T-helper 17 cell (primary cell): Measurements from ENCODE around the gene PRR5L. TPM values are rescaled to one million over a fixed set of nuclear protein-coding genes. Genes with fewer than 3 reads are reported as not detected.
A peak's percentile ranks its signal among the peaks of the same experiment; 100 is the strongest.

Source experiments
- ATAC-seq: fragments of 150-1000 bp; cut with Tn5 transposase; 2 replicates; pipeline ENCODE4 v1.10.0; 2021; ENCODE audit warnings: mild to moderate bottlenecking, moderate library complexity
- DNase-seq, 3 donors: peaks; one replicate each; pipeline versions ENCODE4 v3.0.0 to v3.0.0-alpha.2; 2020 to 2021
- H3K9me3 ChIP-seq: one replicate; pipeline ENCODE4 v1.7.0; 2013; ENCODE audit warnings: low read length, mild to moderate bottlenecking; ENCODE audit not compliant: control insufficient read depth, poor library complexity, severe bottlenecking
- H3K27ac Mint-ChIP-seq: one replicate; pipeline ENCODE4 v1.8.0; 2022; ENCODE audit warnings: mild to moderate bottlenecking, moderate library complexity, mixed read lengths
- H3K27me3 Mint-ChIP-seq: one replicate; pipeline ENCODE4 v1.8.0; 2022; ENCODE audit warnings: mixed read lengths
- H3K36me3 Mint-ChIP-seq: one replicate; pipeline ENCODE4 v1.8.0; 2022; ENCODE audit warnings: low read depth, mixed read lengths
- H3K4me1 Mint-ChIP-seq: one replicate; pipeline ENCODE4 v1.8.0; 2022; ENCODE audit warnings: mild to moderate bottlenecking, mixed read lengths
- H3K4me3 Mint-ChIP-seq: one replicate; pipeline ENCODE4 v1.8.0; 2022; ENCODE audit warnings: mild to moderate bottlenecking, moderate library complexity, mixed read lengths
- total RNA-seq, 4 donors: library from RNA in 2 of 4; stranded (reverse) in 2 of 4; gene quantifications; one replicate each; pipeline ENCODE4 v1.2.3 and lab custom pipeline; 2022 to 2026

PRR5L gene
- total RNA-seq, 2 donors from 2014 or later = 9.2 to 11.1 TPM

- H3K27me3 Mint-ChIP-seq = peaks cover 33% of the 10 kb centered on the region
- ATAC-seq (no peak), DNase-seq (no peak)
- H3K4me3 Mint-ChIP-seq = peak overlapping the region; percentile 50
- peak overlapping the region; percentile 67 for H3K27ac Mint-ChIP-seq
- H3K36me3 Mint-ChIP-seq = peaks cover 6% of the 10 kb centered on the region
- peaks cover 14% of the 10 kb centered on the region for H3K4me1 Mint-ChIP-seq
- H3K9me3 ChIP-seq = no peaks in the 10 kb centered on the region
Observed at GRCh38 chr11:36421546-36422155, 125.6 kb downstream of the PRR5L start.

- H3K4me1 Mint-ChIP-seq = peaks cover 12% of the 10 kb centered on the region
- H3K27me3 Mint-ChIP-seq = peaks cover 26% of the 10 kb centered on the region
Observed at GRCh38 chr11:36425561-36426081, 129.5 kb downstream of the PRR5L start.

GRCh38 chr11:36426226-36426848, 130.2 kb downstream of the PRR5L start:
- H3K27me3 Mint-ChIP-seq = peaks cover 26% of the 10 kb centered on the region
- no peak overlapping the region for H3K27ac Mint-ChIP-seq
- no peaks in the 10 kb centered on the region for H3K9me3 ChIP-seq
- H3K4me1 Mint-ChIP-seq = peaks cover 7% of the 10 kb centered on the region
- peaks cover 4% of the 10 kb centered on the region for H3K36me3 Mint-ChIP-seq
- DNase-seq = no peak
- ATAC-seq = no peak
- H3K4me3 Mint-ChIP-seq = no peak overlapping the region

More at GRCh38 chr11:36425561-36426081, 129.5 kb downstream of the PRR5L start:
- ATAC-seq (no peak), DNase-seq (no peak)
- peaks cover 4% of the 10 kb centered on the region for H3K36me3 Mint-ChIP-seq
- no peak overlapping the region for H3K4me3 Mint-ChIP-seq
- no peaks in the 10 kb centered on the region for H3K9me3 ChIP-seq
- H3K27ac Mint-ChIP-seq = no peak overlapping the region

- Mint-ChIP-seq H3K4me1 (peaks cover 5% of the 10 kb centered on the region), H3K27ac (no peak overlapping the region), H3K36me3 (peaks cover 4% of the 10 kb centered on the region), H3K4me3 (no peak overlapping the region), H3K27me3 (peaks cover 23% of the 10 kb centered on the region)
- ATAC-seq = no peak
- DNase-seq = no peak
- H3K9me3 ChIP-seq = no peaks in the 10 kb centered on the region
Observed at GRCh38 chr11:36427079-36427478, 131.0 kb downstream of the PRR5L start.

GRCh38 chr11:36427876-36428275, 131.8 kb downstream of the PRR5L start:
- no peak for DNase-seq
- ATAC-seq = no peak
- no peak overlapping the region for H3K27ac Mint-ChIP-seq
- no peak overlapping the region for H3K4me3 Mint-ChIP-seq
- no peaks in the 10 kb centered on the region for H3K9me3 ChIP-seq
- peaks cover 5% of the 10 kb centered on the region for H3K4me1 Mint-ChIP-seq
- peaks cover 4% of the 10 kb centered on the region for H3K36me3 Mint-ChIP-seq
- H3K27me3 Mint-ChIP-seq = peaks cover 20% of the 10 kb centered on the region

GRCh38 chr11:36431429-36432092, 135.5 kb downstream of the PRR5L start:
- peaks cover 2% of the 10 kb centered on the region for H3K4me1 Mint-ChIP-seq
- peak; percentile 20 for ATAC-seq
- H3K36me3 Mint-ChIP-seq = no peaks in the 10 kb centered on the region
- no peak for DNase-seq
- H3K9me3 ChIP-seq = no peaks in the 10 kb centered on the region
- no peak overlapping the region for H3K4me3 Mint-ChIP-seq
- H3K27me3 Mint-ChIP-seq = peaks cover 12% of the 10 kb centered on the region
- peak overlapping the region; percentile 39 for H3K27ac Mint-ChIP-seq

GRCh38 chr11:36432093-36432469, 136.0 kb downstream of the PRR5L start:
- Mint-ChIP-seq H3K4me3 (no peak overlapping the region), H3K36me3 (no peaks in the 10 kb centered on the region), H3K4me1 (peaks cover under 1% of the 10 kb centered on the region), H3K27me3 (peaks cover 12% of the 10 kb centered on the region), H3K27ac (peak overlapping the region; percentile 39)
- no peak for ATAC-seq
- DNase-seq = no peak
- no peaks in the 10 kb centered on the region for H3K9me3 ChIP-seq

GRCh38 chr11:36432738-36433137, 136.7 kb downstream of the PRR5L start:
- no peaks in the 10 kb centered on the region for H3K4me1 Mint-ChIP-seq
- H3K36me3 Mint-ChIP-seq = no peaks in the 10 kb centered on the region
- H3K4me3 Mint-ChIP-seq = no peak overlapping the region
- ATAC-seq = no peak
- H3K27ac Mint-ChIP-seq = no peak overlapping the region
- H3K9me3 ChIP-seq = no peaks in the 10 kb centered on the region
- peaks cover 12% of the 10 kb centered on the region for H3K27me3 Mint-ChIP-seq
- DNase-seq = no peak

GRCh38 chr11:36436064-36436463, 140.0 kb downstream of the PRR5L start:
- Mint-ChIP-seq H3K27ac (no peak overlapping the region), H3K27me3 (peaks cover 12% of the 10 kb centered on the region), H3K36me3 (no peaks in the 10 kb centered on the region), H3K4me1 (no peaks in the 10 kb centered on the region), H3K4me3 (no peak overlapping the region)
- ATAC-seq = no peak
- no peaks in the 10 kb centered on the region for H3K9me3 ChIP-seq
- DNase-seq = no peak

GRCh38 chr11:36436589-36436988, 140.5 kb downstream of the PRR5L start:
- DNase-seq (no peak), ATAC-seq (no peak)
- H3K27ac Mint-ChIP-seq = no peak overlapping the region
- H3K4me1 Mint-ChIP-seq = no peaks in the 10 kb centered on the region
- H3K36me3 Mint-ChIP-seq = no peaks in the 10 kb centered on the region
- H3K4me3 Mint-ChIP-seq = no peak overlapping the region
- no peaks in the 10 kb centered on the region for H3K9me3 ChIP-seq
- peaks cover 12% of the 10 kb centered on the region for H3K27me3 Mint-ChIP-seq

- no peak for ATAC-seq
- no peak for DNase-seq
- H3K4me3 Mint-ChIP-seq = no peak overlapping the region
- H3K27me3 Mint-ChIP-seq = peaks cover 7% of the 10 kb centered on the region
- H3K36me3 Mint-ChIP-seq = no peaks in the 10 kb centered on the region
- H3K27ac Mint-ChIP-seq = no peak overlapping the region
- no peaks in the 10 kb centered on the region for H3K9me3 ChIP-seq
- no peaks in the 10 kb centered on the region for H3K4me1 Mint-ChIP-seq
Observed at GRCh38 chr11:36437413-36437812, 141.3 kb downstream of the PRR5L start.

GRCh38 chr11:36438126-36438525, 142.0 kb downstream of the PRR5L start:
- H3K27me3 Mint-ChIP-seq = peaks cover 7% of the 10 kb centered on the region
- no peak for DNase-seq
- ATAC-seq = no peak
- H3K27ac Mint-ChIP-seq = no peak overlapping the region
- H3K4me1 Mint-ChIP-seq = no peaks in the 10 kb centered on the region
- H3K4me3 Mint-ChIP-seq = no peak overlapping the region
- no peaks in the 10 kb centered on the region for H3K9me3 ChIP-seq
- peaks cover 2% of the 10 kb centered on the region for H3K36me3 Mint-ChIP-seq

- DNase-seq = no peak
- Mint-ChIP-seq H3K27me3 (no peaks in the 10 kb centered on the region), H3K27ac (no peak overlapping the region), H3K4me1 (no peaks in the 10 kb centered on the region), H3K4me3 (no peak overlapping the region), H3K36me3 (peaks cover 2% of the 10 kb centered on the region)
- H3K9me3 ChIP-seq = no peaks in the 10 kb centered on the region
- ATAC-seq = no peak
Observed at GRCh38 chr11:36441610-36442208, 145.6 kb downstream of the PRR5L start.
